Cardiac fibroblast (primary cell): ENCODE data around the gene ATL3.

Experiments
- DNase-seq, 2 donors: peaks; one replicate each; pipeline versions ENCODE4 v3.0.0 to v3.0.0-alpha.2; 2010; ENCODE audit warnings: low read depth in 2 of 2
- H3K4me3 ChIP-seq, 2 donors: replicated peaks in 1 of 2; 1 replicate in 1 of 2; 2 replicates in 1 of 2; pipeline ENCODE4 v1.5.1; 2011; ENCODE audit warnings: low read depth in 2 of 2, low read length in 2 of 2, mild to moderate bottlenecking in 2 of 2, moderate library complexity in 1 of 2
- TF ChIP-seq, protein P1 (sequence below): IDR thresholded peaks from one replicate; pipeline ENCODE4 v1.5.1; 2011; ENCODE audit warnings: low read depth, mild to moderate bottlenecking, low read length, inconsistent platforms

Gene ATL3

DNA sequence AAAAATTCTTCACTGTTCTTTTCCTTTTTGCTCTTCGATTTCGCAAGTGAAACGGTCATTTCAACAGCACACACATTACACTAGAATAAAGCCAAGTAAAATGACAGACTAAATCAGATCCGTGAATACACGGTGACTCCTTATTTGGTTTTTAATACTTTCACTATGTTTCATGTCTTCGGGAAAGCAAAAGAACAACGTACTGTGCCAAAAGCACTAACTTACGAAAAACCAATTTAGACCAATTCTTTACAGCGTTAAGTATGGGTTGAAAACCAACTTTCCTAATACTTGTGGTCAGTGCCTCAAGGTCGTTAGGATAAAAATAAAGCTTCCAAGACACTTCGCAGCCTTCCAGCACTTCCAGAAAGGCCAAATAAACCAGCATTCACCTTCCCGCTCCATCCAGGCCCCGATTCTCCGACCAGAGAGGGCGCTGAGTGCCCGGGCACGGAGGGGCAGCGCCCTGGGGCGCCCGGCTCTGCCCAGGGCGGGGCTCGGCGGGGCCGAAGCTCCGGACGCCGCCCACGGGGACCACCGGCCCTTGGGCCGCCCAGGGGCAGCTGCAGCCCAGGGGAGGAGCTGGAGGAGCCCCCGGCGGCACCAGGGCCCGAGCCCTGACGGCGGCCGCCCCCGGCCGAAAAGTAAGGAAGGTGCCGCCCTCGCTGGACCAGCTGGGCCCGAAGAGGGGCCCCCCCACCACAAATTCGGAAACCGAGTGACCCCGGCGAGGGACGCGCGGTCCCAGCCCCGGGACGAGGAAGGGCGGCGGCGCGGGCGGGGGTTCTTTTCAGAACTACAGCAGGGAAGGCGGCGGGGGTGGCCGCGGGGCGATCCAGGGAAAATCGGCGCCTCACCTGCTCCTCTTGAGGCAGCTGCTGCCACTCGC is 499 bp downstream of the ATL3 start:
- TF ChIP-seq, protein P1, sequence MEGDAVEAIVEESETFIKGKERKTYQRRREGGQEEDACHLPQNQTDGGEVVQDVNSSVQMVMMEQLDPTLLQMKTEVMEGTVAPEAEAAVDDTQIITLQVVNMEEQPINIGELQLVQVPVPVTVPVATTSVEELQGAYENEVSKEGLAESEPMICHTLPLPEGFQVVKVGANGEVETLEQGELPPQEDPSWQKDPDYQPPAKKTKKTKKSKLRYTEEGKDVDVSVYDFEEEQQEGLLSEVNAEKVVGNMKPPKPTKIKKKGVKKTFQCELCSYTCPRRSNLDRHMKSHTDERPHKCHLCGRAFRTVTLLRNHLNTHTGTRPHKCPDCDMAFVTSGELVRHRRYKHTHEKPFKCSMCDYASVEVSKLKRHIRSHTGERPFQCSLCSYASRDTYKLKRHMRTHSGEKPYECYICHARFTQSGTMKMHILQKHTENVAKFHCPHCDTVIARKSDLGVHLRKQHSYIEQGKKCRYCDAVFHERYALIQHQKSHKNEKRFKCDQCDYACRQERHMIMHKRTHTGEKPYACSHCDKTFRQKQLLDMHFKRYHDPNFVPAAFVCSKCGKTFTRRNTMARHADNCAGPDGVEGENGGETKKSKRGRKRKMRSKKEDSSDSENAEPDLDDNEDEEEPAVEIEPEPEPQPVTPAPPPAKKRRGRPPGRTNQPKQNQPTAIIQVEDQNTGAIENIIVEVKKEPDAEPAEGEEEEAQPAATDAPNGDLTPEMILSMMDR = peak; percentile 23
- peak; percentile 55 to 70 for DNase-seq
- peak overlapping the region; percentile 75 to 78 for H3K4me3 ChIP-seq

DNA sequence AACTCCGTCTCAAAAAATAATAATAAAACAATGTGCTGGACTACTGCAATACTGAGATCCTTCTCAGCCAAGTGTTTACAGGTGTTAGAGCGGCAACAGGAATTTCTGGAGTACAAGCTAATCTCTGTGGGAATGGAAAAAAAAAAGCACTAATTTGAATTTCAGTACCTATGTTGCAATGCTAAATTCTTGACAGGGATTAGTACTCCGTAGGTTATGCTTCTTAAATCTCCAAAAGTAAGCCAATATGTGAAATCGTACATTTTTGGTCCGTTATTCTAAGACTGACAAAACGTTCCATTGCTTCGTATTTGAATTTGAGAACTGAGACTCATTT is 1.1 kb downstream of the ATL3 start:
- H3K4me3 ChIP-seq = peak overlapping the region; percentile 75 to 78
- TF ChIP-seq, protein P1 = no peak
- no peak for DNase-seq

DNA sequence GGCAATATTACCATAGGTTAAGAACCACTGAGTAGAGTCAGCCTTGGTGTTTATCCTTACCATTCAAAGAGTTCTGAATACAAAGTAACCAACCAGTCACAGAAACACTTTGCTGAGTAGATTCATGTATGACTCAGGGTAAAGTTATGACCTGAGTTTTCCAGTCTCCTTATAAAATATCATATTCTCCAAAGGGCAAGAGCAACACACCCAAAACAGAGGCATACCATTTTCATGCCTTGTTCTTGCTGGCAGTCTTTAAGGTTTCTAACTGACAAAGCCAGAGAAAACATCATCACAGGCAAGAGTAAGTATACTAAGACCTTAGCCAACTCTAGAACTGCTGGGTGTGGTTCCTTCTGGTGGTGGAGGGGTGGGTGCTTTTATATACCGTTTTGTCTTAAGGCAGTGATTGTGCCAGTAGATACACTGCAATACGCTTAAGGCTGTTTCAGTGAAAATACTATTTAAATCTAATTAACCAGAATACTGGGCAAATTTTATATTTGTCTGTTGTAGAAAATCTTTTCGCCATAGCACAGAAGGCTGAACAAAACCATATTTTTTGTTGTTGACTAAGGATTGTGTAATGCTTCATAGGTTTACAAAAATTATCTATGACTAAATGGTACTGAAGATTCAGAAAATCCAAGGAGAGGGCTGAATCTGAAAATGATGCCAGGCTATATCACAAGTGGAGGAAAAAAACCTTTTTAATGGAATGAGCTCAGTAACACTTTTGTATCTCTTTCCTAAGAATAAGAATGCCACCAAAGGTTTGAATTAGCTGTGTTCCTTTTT is 3.0 kb downstream of the ATL3 start:
- peak; percentile 87 to 95 for DNase-seq
- no peak overlapping the region for H3K4me3 ChIP-seq
- TF ChIP-seq, protein P1 = no peak

DNA sequence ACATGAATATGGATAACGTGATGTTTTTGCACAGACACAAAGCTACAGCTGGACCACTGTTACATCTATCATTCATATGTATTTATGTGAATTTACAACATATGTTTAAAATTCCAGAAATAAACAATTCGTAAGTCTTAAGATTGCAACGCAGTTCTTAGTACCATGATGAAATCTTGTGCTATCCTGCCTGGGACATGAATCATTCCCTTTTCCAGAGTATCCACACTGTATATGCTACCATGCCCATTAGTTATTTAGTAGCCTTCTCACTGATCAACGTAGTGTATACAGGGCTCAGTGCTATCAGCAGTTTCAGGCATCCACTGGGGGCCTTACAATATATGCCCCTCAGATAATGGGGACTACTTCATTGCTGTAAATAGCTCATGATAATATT is 4.3 kb downstream of the ATL3 start:
- DNase-seq = peak; percentile 51 to 77
- H3K4me3 ChIP-seq = no peak overlapping the region

DNA sequence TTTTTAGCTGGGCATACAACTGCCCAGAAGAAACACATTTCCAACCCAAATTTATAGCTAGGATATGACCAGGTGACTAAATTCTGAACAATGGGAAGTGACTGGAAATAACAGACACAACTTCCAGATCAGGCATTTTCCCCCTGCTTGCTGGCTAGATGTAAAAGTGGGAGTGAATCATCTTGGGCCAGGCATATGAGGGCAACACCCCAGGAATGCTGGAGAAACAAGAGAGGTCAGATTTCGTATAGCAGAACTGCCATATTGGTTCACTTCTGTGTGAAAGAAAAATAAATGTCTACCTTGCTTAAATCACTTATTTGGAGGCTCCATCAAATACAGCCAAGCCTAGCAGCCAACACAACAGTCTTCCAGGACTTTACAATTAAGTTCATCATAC is 7.4 kb downstream of the ATL3 start:
- TF ChIP-seq, protein P1 = no peak
- no peak overlapping the region for H3K4me3 ChIP-seq
- peak; percentile 61 to 80 for DNase-seq

More for the DNA sequence above, 4.3 kb downstream of the ATL3 start:
- TF ChIP-seq, protein P1 = no peak

DNA sequence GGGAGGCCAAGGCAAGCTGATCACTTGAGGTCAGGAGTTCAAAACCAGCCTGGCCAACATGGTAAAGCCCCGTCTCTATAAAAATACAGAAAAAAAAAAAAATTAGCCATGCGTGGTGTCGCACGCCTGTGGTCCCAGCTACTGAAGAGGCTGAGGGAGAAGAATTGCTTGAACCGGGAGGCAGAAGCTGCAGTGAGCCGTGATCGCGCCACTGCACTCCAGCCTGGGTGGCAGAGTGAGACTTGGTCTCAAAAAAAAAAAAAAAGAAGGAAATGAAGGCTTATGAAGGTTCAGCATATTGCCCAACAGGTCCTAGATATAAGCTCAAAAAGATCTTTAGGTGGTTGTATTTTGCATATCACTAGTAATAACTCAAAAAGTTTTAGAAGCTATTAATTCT is 10.2 kb downstream of the ATL3 start:
- TF ChIP-seq, protein P1 = no peak
- no peak for DNase-seq
- H3K4me3 ChIP-seq = no peak overlapping the region
